ENCODE measurements around the gene CEP290. TPM values are rescaled to one million over a fixed set of nuclear protein-coding genes. Genes with fewer than 3 reads are reported as not detected.
"Not testable (repeated sequence)": the region's sequence is repeated elsewhere in the genome, so short reads cannot be mapped to it uniquely, and the experiment has no call there.

CEP290 gene
- total RNA-seq, 2 experiments from 2014 or later = 11.5 to 12.0 TPM

- ChIA-PET POLR2A (no interaction called here), CTCF (no interaction called here)
- H3K4me3 Mint-ChIP-seq = no peak overlapping the region
- peaks cover 49% of the 10 kb centered on the region for H3K36me3 Mint-ChIP-seq (ENCODE audit: low read depth)
- H3K4me1 Mint-ChIP-seq = no peaks in the 10 kb centered on the region
- no peak for DNase-seq
- no peak overlapping the region for H3K27ac Mint-ChIP-seq
- no peaks in the 10 kb centered on the region for H3K27me3 Mint-ChIP-seq
- H3K9me3 Mint-ChIP-seq = no peaks in the 10 kb centered on the region
Measured at GRCh38 chr12:88166179-88166578, 24.3 kb upstream of the CEP290 start.

- H3K9me3 Mint-ChIP-seq = no peaks in the 10 kb centered on the region
- DNase-seq = no peak
- CTCF ChIA-PET = no interaction called here
- H3K27me3 Mint-ChIP-seq = no peaks in the 10 kb centered on the region
- H3K36me3 Mint-ChIP-seq (ENCODE audit: low read depth) = peaks cover 43% of the 10 kb centered on the region
- H3K27ac Mint-ChIP-seq = no peak overlapping the region
- no peak overlapping the region for H3K4me3 Mint-ChIP-seq
- POLR2A ChIA-PET = no interaction called here
- no peaks in the 10 kb centered on the region for H3K4me1 Mint-ChIP-seq
Measured at GRCh38 chr12:88163371-88163770, 21.5 kb upstream of the CEP290 start.

- POLR2A ChIA-PET = no interaction called here
- H3K27ac Mint-ChIP-seq = no peak overlapping the region
- H3K27me3 Mint-ChIP-seq = no peaks in the 10 kb centered on the region
- no peak for DNase-seq
- no peak overlapping the region for H3K4me3 Mint-ChIP-seq
- peaks cover 2% of the 10 kb centered on the region for H3K4me1 Mint-ChIP-seq
- peaks cover 7% of the 10 kb centered on the region for H3K36me3 Mint-ChIP-seq (ENCODE audit: low read depth)
- H3K9me3 Mint-ChIP-seq = no peaks in the 10 kb centered on the region
- CTCF ChIA-PET = interaction anchor here (1.2 to 1.4 kb wide), 2 partner anchors 14 to 238 kb away, joined by 4 to 5 read pairs; partner anchors contain the start of genes CEP290 and TMTC3
Measured at GRCh38 chr12:88156075-88156654, 14.3 kb upstream of the CEP290 start.

- Mint-ChIP-seq H3K4me3 (no peak overlapping the region), H3K9me3 (no peaks in the 10 kb centered on the region), H3K27ac (no peak overlapping the region), H3K27me3 (no peaks in the 10 kb centered on the region), H3K36me3 (ENCODE audit: low read depth) (peaks cover 15% of the 10 kb centered on the region), H3K4me1 (peaks cover 2% of the 10 kb centered on the region)
- no peak for DNase-seq
- ChIA-PET CTCF (interaction anchor here (1.3 to 1.6 kb wide), 2 partner anchors 11 to 239 kb away, joined by 4 to 5 read pairs; partner anchors contain the start of genes CEP290 and TMTC3), POLR2A (no interaction called here)
Measured at GRCh38 chr12:88153959-88154358, 12.1 kb upstream of the CEP290 start.

- ChIA-PET CTCF (no interaction called here), POLR2A (no interaction called here)
- Mint-ChIP-seq H3K4me1 (peaks cover 6% of the 10 kb centered on the region), H3K27me3 (no peaks in the 10 kb centered on the region), H3K36me3 (ENCODE audit: low read depth) (peaks cover 11% of the 10 kb centered on the region), H3K9me3 (no peaks in the 10 kb centered on the region), H3K27ac (no peak overlapping the region), H3K4me3 (no peak overlapping the region)
- no peak for DNase-seq
Measured at GRCh38 chr12:88150063-88150462, 8.2 kb upstream of the CEP290 start.

- POLR2A ChIA-PET = interaction anchor here (0.7 kb wide), 1 partner anchor 29 kb away, joined by 3 read pairs; no protein-coding TSS in a partner anchor
- Mint-ChIP-seq H3K27ac (no peak overlapping the region), H3K36me3 (ENCODE audit: low read depth) (peaks cover 11% of the 10 kb centered on the region), H3K4me3 (no peak overlapping the region), H3K4me1 (peaks cover 33% of the 10 kb centered on the region), H3K9me3 (no peaks in the 10 kb centered on the region), H3K27me3 (no peaks in the 10 kb centered on the region)
- no peak for DNase-seq
- CTCF ChIA-PET = no interaction called here
Measured at GRCh38 chr12:88145567-88146505, 3.9 kb upstream of the CEP290 start.

- no peak for DNase-seq
- Mint-ChIP-seq H3K9me3 (no peaks in the 10 kb centered on the region), H3K36me3 (ENCODE audit: low read depth) (peaks cover 11% of the 10 kb centered on the region), H3K4me1 (peaks cover 39% of the 10 kb centered on the region), H3K27ac (no peak overlapping the region), H3K4me3 (no peak overlapping the region), H3K27me3 (no peaks in the 10 kb centered on the region)
- POLR2A ChIA-PET = no interaction called here
- CTCF ChIA-PET = no interaction called here
Measured at GRCh38 chr12:88144546-88145468, 2.9 kb upstream of the CEP290 start.

- peaks cover 39% of the 10 kb centered on the region for H3K4me1 Mint-ChIP-seq
- no peaks in the 10 kb centered on the region for H3K27me3 Mint-ChIP-seq
- POLR2A ChIA-PET = no interaction called here
- CTCF ChIA-PET = no interaction called here
- no peak overlapping the region for H3K4me3 Mint-ChIP-seq
- H3K27ac Mint-ChIP-seq = no peak overlapping the region
- peaks cover 6% of the 10 kb centered on the region for H3K36me3 Mint-ChIP-seq (ENCODE audit: low read depth)
- DNase-seq = no peak
- no peaks in the 10 kb centered on the region for H3K9me3 Mint-ChIP-seq
Measured at GRCh38 chr12:88144037-88144436, 2.1 kb upstream of the CEP290 start.

GRCh38 chr12:88142610-88142991, 713 bp upstream of the CEP290 start:
- CTCF ChIA-PET = interaction anchor here (1.0 to 1.6 kb wide), 4 partner anchors 12 to 108 kb away, joined by 3 to 5 read pairs (median 4); a partner anchor contains a TSS
- Mint-ChIP-seq H3K36me3 (ENCODE audit: low read depth) (peaks cover 15% of the 10 kb centered on the region), H3K27ac (peak overlapping the region; percentile 86), H3K27me3 (no peaks in the 10 kb centered on the region), H3K4me1 (peaks cover 39% of the 10 kb centered on the region), H3K9me3 (no peaks in the 10 kb centered on the region), H3K4me3 (peak overlapping the region; percentile 86)
- POLR2A ChIA-PET = interaction anchor here (0.8 to 1.9 kb wide), 6 partner anchors 10 to 157 kb away, joined by 3 to 7 read pairs (median 4); no protein-coding TSS in a partner anchor
- DNase-seq = peak; percentile 32

GRCh38 chr12:88141425-88141773, 489 bp downstream of the CEP290 start:
- peak overlapping the region; percentile 86 for H3K27ac Mint-ChIP-seq
- DNase-seq = no peak
- peaks cover 20% of the 10 kb centered on the region for H3K36me3 Mint-ChIP-seq (ENCODE audit: low read depth)
- CTCF ChIA-PET = interaction anchor here (1.0 to 1.6 kb wide), 2 partner anchors 20 to 106 kb away, joined by 3 to 4 read pairs; a partner anchor contains a TSS
- peak overlapping the region; percentile 86 for H3K4me3 Mint-ChIP-seq
- H3K9me3 Mint-ChIP-seq = no peaks in the 10 kb centered on the region
- H3K4me1 Mint-ChIP-seq = peaks cover 39% of the 10 kb centered on the region
- POLR2A ChIA-PET = interaction anchor here (1.1 to 1.9 kb wide), 5 partner anchors 11 to 158 kb away, joined by 3 to 7 read pairs (median 6); a partner anchor contains a TSS
- H3K27me3 Mint-ChIP-seq = no peaks in the 10 kb centered on the region

GRCh38 chr12:88139711-88140110, 2.2 kb downstream of the CEP290 start:
- H3K27ac Mint-ChIP-seq, H3K27me3 Mint-ChIP-seq, H3K9me3 Mint-ChIP-seq, DNase-seq, POLR2A ChIA-PET, H3K4me3 Mint-ChIP-seq, CTCF ChIA-PET: not testable (repeated sequence)
- Mint-ChIP-seq H3K36me3 (ENCODE audit: low read depth) (peaks cover 25% of the 10 kb centered on the region), H3K4me1 (peaks cover 31% of the 10 kb centered on the region)

GRCh38 chr12:88133181-88133580, 8.7 kb downstream of the CEP290 start:
- DNase-seq, H3K4me1 Mint-ChIP-seq, POLR2A ChIA-PET, H3K27ac Mint-ChIP-seq, H3K27me3 Mint-ChIP-seq, H3K4me3 Mint-ChIP-seq, CTCF ChIA-PET, H3K9me3 Mint-ChIP-seq: not testable (repeated sequence)
- peaks cover 27% of the 10 kb centered on the region for H3K36me3 Mint-ChIP-seq (ENCODE audit: low read depth)

GRCh38 chr12:88132392-88132791, 9.5 kb downstream of the CEP290 start:
- POLR2A ChIA-PET = no interaction called here
- no peak for DNase-seq
- Mint-ChIP-seq H3K36me3 (ENCODE audit: low read depth) (peaks cover 19% of the 10 kb centered on the region), H3K27me3 (no peaks in the 10 kb centered on the region), H3K9me3 (no peaks in the 10 kb centered on the region), H3K4me1 (peaks cover 3% of the 10 kb centered on the region), H3K4me3 (no peak overlapping the region), H3K27ac (no peak overlapping the region)
- CTCF ChIA-PET = no interaction called here

Data from activated CD4-positive, alpha-beta memory T cell treated with anti-CD3 and anti-CD28 coated beads, Interleukin-2, amount 10 ng/mL, durations not matched to agents 7 days and 5 days (primary cell).